ENCODE data around the gene SFI1. TPM values are rescaled to one million over a fixed set of nuclear protein-coding genes. Genes with fewer than 3 reads are reported as not detected.
"Not testable (repeated sequence)": the region's sequence is repeated elsewhere in the genome, so short reads cannot be mapped to it uniquely, and the experiment has no call there.

Gene SFI1
- total RNA-seq, 1 donor: 33.4 TPM

- not testable (repeated sequence) for DNase-seq (ENCODE audit: low read depth in 2 of 3, low spot score in 2 of 3)
Measured at GRCh38 chr22:31540166-31540565, 43.8 kb downstream of the SFI1 start.

GRCh38 chr22:31540966-31541365, 44.6 kb downstream of the SFI1 start:
- DNase-seq (ENCODE audit: low read depth in 2 of 3, low spot score in 2 of 3): no peak

GRCh38 chr22:31544481-31545480, 48.4 kb downstream of the SFI1 start:
- DNase-seq (ENCODE audit: low read depth in 2 of 3, low spot score in 2 of 3): no peak

GRCh38 chr22:31550871-31551370, 54.6 kb downstream of the SFI1 start:
- no peak for DNase-seq (ENCODE audit: low read depth in 2 of 3, low spot score in 2 of 3)

- DNase-seq (ENCODE audit: low read depth in 2 of 3, low spot score in 2 of 3): peak in 2 of 3 donors; percentile 20 to 63
Measured at GRCh38 chr22:31556627-31557203, 60.4 kb downstream of the SFI1 start.

GRCh38 chr22:31558546-31558945, 62.2 kb downstream of the SFI1 start:
- DNase-seq (ENCODE audit: low read depth in 2 of 3, low spot score in 2 of 3): not testable (repeated sequence)

- DNase-seq (ENCODE audit: low read depth in 2 of 3, low spot score in 2 of 3): peak in 2 of 3 donors; percentile 43 to 48
Measured at GRCh38 chr22:31561238-31561887, 65.0 kb downstream of the SFI1 start.

GRCh38 chr22:31561970-31562369, 65.6 kb downstream of the SFI1 start:
- no peak for DNase-seq (ENCODE audit: low read depth in 2 of 3, low spot score in 2 of 3)

- DNase-seq (ENCODE audit: low read depth in 2 of 3, low spot score in 2 of 3): no peak
Measured at GRCh38 chr22:31566484-31566883, 70.1 kb downstream of the SFI1 start.

GRCh38 chr22:31567196-31567595, 70.9 kb downstream of the SFI1 start:
- DNase-seq (ENCODE audit: low read depth in 2 of 3, low spot score in 2 of 3): no peak

- no peak for DNase-seq (ENCODE audit: low read depth in 2 of 3, low spot score in 2 of 3)
Measured at GRCh38 chr22:31567702-31568101, 71.4 kb downstream of the SFI1 start.

- no peak for DNase-seq (ENCODE audit: low read depth in 2 of 3, low spot score in 2 of 3)
Measured at GRCh38 chr22:31569126-31569525, 72.8 kb downstream of the SFI1 start.

- DNase-seq (ENCODE audit: low read depth in 2 of 3, low spot score in 2 of 3): no peak
Measured at GRCh38 chr22:31572939-31573338, 76.6 kb downstream of the SFI1 start.

- no peak for DNase-seq (ENCODE audit: low read depth in 2 of 3, low spot score in 2 of 3)
Measured at GRCh38 chr22:31574055-31574670, 77.8 kb downstream of the SFI1 start.

- DNase-seq (ENCODE audit: low read depth in 2 of 3, low spot score in 2 of 3): no peak
Measured at GRCh38 chr22:31575190-31575589, 78.9 kb downstream of the SFI1 start.

- DNase-seq (ENCODE audit: low read depth in 2 of 3, low spot score in 2 of 3): no peak
Measured at GRCh38 chr22:31577711-31578110, 81.4 kb downstream of the SFI1 start.

GRCh38 chr22:31578171-31578570, 81.8 kb downstream of the SFI1 start:
- DNase-seq (ENCODE audit: low read depth in 2 of 3, low spot score in 2 of 3): no peak

GRCh38 chr22:31579835-31580242, 83.5 kb downstream of the SFI1 start:
- no peak for DNase-seq (ENCODE audit: low read depth in 2 of 3, low spot score in 2 of 3)

- DNase-seq (ENCODE audit: low read depth in 2 of 3, low spot score in 2 of 3): no peak
Measured at GRCh38 chr22:31583861-31584485, 87.6 kb downstream of the SFI1 start.

- DNase-seq (ENCODE audit: low read depth in 2 of 3, low spot score in 2 of 3): no peak
Measured at GRCh38 chr22:31584804-31585160, 88.4 kb downstream of the SFI1 start.
